NOMO-1 (cell line): ENCODE measurements around the gene BACE2.
A peak's percentile ranks its signal among the peaks of the same experiment; 100 is the strongest.

ENCODE experiments used
- DNase-seq, 2 experiments: peaks; one replicate each; lab custom pipeline; 2025; ENCODE audit not compliant: unreplicated experiment in 2 of 2; lab: John Stamatoyannopoulos, UW

Gene BACE2

DNA sequence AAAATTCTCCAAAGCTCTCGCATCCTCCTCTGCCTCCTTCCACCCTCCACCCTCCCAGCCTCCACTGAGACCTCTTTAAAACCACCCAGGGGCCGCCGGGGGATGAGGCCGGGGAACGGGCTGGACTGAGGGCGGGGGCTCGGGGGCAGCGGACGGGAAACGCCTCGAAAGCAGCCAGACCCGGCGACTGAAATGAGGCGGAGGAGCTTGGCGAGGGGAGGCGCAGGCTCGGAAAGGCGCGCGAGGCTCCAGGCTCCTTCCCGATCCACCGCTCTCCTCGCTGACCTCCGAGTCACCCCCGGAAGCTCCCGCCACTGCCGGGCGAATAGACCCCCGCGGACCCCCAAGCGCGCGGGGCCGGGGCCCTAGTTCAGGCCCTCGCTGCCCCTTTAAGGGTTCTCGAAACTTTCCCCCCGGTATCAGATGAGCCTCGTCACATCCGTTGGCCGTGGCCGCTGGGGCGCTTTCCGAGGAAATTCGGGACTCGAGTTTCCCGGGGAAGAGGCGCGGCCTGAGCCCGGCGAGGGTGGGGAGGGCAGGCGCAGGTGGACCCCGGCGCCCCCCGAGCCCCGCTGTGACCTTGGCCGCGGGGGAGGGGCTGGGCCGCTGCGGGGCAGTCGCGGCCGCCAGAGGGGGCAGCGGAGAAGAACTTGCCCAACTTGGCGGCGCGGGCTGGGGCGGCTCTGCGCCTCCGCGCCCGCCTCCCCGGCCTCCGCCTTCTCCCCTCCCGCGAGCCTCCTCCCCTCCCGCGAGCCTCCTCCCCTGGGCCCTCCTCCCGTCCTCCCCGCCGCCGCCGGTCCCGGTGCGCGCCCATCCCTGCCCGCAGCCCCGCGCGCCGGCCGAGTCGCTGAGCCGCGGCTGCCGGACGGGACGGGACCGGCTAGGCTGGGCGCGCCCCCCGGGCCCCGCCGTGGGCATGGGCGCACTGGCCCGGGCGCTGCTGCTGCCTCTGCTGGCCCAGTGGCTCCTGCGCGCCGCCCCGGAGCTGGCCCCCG is at the start of gene BACE2:
Gene BACE2 (plus strand): TSS at position 813 of the 995 bp plus-strand sequence. CDS start 104 bp downstream, at position 917.
- DNase-seq = peak; percentile 57 to 75

GRCh38 chr21:41119901-41120300 is 48.1 kb upstream of the BACE2 start:
- no peak for DNase-seq

GRCh38 chr21:41120997-41121396 is 47.0 kb upstream of the BACE2 start:
- DNase-seq = no peak

DNA sequence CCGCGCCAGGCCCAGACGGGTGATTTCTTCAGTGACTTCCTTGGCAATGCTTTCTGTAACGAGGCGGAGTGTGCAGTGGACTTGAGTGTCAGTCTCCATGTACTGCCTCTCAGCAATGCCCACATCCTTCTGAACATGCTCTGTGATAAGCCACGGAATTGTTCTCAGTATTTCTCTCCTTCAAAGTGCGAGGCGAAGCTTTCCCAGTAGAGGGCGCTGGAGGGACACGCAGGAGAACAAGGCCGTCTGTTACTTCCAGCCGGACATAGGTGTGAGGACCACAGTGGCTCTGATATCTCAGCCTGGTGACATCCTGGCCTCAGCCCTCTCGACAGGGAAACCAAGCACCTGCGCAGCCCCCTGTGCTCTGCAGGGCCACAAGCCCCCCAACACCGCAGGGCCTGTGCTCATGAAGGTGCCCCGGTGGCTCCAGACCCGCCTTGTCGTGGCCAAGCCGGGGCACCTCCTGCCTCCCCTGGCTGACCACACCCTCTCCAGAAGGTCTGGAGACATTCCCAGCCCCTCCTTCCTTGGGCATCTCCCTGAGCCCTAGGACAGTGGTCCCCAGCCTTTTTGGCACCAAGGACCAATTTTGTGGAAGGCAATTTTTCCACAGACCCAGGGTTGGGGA is 46.1 kb upstream of the BACE2 start:
- DNase-seq = peak; percentile 9 to 16

DNA sequence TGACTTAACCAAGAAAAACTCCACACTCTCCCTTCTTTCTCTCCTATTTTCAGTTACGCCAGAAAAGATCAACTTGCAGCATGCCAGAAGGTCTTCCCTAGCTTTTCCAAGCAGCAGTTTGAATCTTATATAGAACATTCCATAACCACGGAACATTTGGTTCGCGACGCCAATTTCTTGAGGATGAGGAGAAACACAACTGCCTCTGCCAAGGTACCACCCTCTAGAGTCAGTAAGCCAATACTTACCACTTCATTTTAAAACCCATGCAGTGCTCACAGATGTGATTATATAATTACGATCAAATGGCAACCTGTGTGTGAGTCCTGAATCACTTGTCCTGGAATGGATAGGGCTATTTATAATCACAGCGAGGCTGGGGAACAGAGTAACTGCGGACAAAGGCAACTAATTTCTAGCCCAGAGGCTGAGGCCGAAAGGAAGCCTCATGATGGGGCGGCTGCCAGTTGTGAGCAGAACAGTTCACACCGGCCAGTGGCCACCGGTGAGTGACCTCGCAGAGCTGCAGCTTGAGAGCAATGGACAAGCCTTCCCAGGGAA is 43.2 kb upstream of the BACE2 start:
- DNase-seq = no peak

GRCh38 chr21:41128981-41129380 is 39.0 kb upstream of the BACE2 start:
- no peak for DNase-seq

GRCh38 chr21:41130883-41131282 is 37.1 kb upstream of the BACE2 start:
- no peak for DNase-seq

- DNase-seq = peak in 1 of 2 experiments; percentile 28
These were observed 34.0 kb upstream of the BACE2 start for GRCh38 chr21:41133874-41134522.

DNA sequence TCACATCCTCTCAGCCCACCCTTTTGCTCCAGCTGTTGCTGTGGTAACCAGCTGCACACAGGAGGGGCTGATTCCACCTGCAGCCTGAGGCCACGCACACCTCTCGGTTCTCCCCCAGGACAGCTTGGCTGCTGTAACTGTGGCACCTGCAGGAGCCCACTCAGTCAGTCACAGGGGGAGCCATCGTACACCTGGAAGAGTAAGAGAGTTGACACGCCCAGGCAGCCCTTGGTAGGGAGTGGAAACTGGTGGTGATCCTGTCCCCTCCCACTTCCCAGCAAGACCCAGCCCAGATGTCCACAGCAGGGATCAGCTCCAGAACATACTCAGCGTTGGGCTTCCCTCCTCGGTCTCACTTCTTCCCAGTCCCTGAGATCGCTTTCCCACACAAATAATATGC is 32.2 kb upstream of the BACE2 start:
- no peak for DNase-seq

- DNase-seq = no peak
These were observed 31.7 kb upstream of the BACE2 start for GRCh38 chr21:41136286-41136685.

GRCh38 chr21:41137401-41137800 is 30.6 kb upstream of the BACE2 start:
- no peak for DNase-seq

- no peak for DNase-seq
These were observed 30.1 kb upstream of the BACE2 start for GRCh38 chr21:41137889-41138288.

GRCh38 chr21:41138711-41139110 is 29.2 kb upstream of the BACE2 start:
- no peak for DNase-seq

DNA sequence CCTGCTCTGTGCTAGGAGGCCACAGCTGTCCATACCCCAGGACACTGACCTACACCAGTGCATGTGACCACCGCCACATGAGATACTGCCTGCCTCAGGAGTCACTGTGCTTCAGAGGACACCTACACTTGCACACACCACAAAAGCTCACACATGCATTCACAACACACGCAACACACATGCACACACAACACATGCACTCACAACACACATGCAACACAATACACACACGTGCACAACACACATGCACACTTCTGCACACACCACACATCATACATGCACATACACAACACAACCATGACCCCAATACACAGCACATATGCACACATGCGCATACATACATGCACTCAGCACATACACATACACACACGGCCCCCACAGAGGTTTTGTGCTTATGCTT is 28.7 kb upstream of the BACE2 start:
- DNase-seq = no peak

- DNase-seq = no peak
These were observed 28.0 kb upstream of the BACE2 start for GRCh38 chr21:41139951-41140350.

DNA sequence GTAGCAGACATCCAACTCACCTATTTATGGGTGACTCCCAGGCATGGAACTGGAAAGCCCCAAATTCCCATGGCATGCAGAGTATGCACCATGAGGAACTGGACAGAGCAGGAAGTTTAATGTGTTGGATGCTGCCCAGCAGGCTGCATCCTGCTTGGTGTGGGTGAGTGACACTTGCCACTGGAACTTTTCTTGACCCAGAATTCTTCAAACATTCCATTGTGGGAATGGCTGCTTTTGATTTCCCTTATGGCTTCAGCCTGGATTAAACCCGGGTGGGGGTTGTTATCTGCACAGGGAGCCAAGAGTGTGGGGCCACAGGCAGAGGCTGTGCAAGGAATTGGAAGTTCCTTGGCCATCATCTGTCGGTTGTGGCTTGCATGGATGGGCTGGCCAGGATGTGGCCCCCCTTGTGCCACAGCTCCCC is 26.9 kb upstream of the BACE2 start:
- no peak for DNase-seq

DNA sequence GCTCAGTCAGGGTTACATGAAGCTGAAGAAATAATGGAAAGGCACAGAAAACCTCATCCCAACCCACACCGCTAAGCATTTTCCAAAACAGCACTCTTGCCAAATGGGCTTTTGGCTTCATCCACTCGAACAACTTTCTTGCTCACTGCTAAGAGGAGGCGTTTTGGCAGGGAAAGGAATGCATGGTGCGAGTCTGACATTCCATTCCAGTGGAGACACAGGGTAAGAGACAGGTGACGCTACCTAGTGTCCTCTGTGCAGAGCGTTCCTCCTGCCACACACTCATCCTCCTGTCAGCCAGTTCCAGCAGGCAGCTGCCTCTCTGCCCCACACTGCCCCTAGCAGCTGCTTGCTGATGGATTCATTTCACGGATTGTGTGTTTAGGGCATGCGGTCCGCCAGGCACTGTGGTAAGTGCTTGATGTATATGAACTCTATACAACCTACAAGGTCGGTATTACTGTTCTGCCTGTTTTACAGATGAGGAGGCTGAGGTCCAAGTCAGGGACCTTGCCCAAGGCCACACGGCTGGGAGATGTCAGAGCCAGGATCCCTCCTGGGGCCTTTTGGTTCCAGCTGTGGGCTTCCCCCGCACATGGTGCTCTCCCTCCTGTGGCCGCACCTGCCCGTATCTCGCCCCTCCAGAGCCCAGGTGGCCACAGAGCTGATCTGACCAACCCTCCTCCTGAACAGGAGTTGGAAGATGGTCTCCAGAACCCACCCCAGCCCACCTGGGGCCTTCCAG is 25.7 kb upstream of the BACE2 start:
- no peak for DNase-seq

DNA sequence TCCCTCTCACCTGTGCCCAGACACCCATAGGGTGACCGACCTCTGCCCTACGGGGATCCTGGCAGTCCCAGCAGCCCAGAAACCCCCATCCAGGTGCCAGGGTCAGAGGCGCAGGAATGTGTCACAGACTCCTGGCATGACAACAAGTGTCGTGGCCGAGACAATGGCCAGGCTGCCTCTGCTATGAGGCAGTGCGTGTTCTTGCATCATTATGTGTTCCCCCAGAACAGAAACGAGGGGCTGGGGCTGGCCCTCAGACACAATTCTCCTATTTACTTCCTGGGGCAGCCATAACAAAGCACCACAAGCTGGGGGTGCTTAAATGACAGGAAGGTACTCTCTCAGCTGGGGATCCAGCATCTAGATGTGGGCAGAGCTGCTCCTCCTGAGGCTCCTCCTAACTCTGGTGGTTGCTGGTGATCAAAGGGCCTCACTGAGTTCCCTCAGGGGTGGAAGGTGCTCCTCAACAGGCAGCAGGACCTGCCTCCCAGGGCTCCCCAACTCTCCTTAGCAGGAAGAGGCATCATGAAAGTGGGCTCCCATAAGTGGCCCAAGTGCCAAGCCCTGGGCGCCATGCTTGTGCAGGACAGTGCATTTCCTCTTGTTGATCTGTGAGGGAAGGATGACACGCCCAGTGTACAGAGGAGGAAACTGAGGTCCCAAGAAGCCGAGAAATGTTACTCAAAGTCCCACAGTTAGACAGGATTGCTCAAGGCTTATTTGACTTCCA is 24.2 kb upstream of the BACE2 start:
- no peak for DNase-seq

- no peak for DNase-seq
These were observed 20.6 kb upstream of the BACE2 start for GRCh38 chr21:41147096-41147978.
